T-helper 17 cell (primary cell): ENCODE data around the gene NLGN3. TPM values are rescaled to one million over a fixed set of nuclear protein-coding genes. Genes with fewer than 3 reads are reported as not detected.
A peak's percentile ranks its signal among the peaks of the same experiment; 100 is the strongest.

Experiments
- ATAC-seq: fragments of 150-1000 bp; cut with Tn5 transposase; 2 replicates; pipeline ENCODE4 v1.10.0; 2021; ENCODE audit warnings: mild to moderate bottlenecking, moderate library complexity
- DNase-seq, 3 donors: peaks; one replicate each; pipeline versions ENCODE4 v3.0.0 to v3.0.0-alpha.2; 2020 to 2021
- H3K9me3 ChIP-seq: one replicate; pipeline ENCODE4 v1.7.0; 2013; ENCODE audit warnings: low read length, mild to moderate bottlenecking; ENCODE audit not compliant: control insufficient read depth, poor library complexity, severe bottlenecking
- H3K27ac Mint-ChIP-seq: one replicate; pipeline ENCODE4 v1.8.0; 2022; ENCODE audit warnings: mild to moderate bottlenecking, moderate library complexity, mixed read lengths
- H3K27me3 Mint-ChIP-seq: one replicate; pipeline ENCODE4 v1.8.0; 2022; ENCODE audit warnings: mixed read lengths
- H3K36me3 Mint-ChIP-seq: one replicate; pipeline ENCODE4 v1.8.0; 2022; ENCODE audit warnings: low read depth, mixed read lengths
- H3K4me1 Mint-ChIP-seq: one replicate; pipeline ENCODE4 v1.8.0; 2022; ENCODE audit warnings: mild to moderate bottlenecking, mixed read lengths
- H3K4me3 Mint-ChIP-seq: one replicate; pipeline ENCODE4 v1.8.0; 2022; ENCODE audit warnings: mild to moderate bottlenecking, moderate library complexity, mixed read lengths
- total RNA-seq, 4 donors: library from RNA in 2 of 4; stranded (reverse) in 2 of 4; gene quantifications; one replicate each; pipeline ENCODE4 v1.2.3 and lab custom pipeline; 2022 to 2026

The NLGN3 gene
- total RNA-seq, 2 donors from 2014 or later, result 2.9 to 4.2 TPM

DNA sequence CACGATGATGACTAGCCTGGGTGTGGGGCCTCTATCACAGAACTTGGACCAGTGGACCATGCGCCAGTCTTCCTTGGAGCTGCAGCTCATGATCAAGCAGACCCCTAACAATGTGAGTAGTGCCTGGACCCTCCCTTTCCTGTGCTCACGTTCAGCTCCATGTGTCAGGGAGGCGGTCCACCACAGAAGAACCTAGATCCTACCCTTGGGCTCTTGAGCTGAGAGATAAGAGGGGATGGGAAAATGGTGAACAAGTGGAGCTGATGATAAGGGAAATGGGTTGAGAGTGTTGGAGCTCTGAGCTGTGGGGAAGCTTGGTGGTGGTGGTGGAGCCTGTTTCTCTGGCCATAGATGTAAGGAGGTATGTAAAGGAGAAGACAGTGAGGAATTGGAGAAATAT, 13.1 kb upstream of the NLGN3 start:
- Mint-ChIP-seq H3K27ac (peak overlapping the region; percentile 27), H3K27me3 (no peaks in the 10 kb centered on the region), H3K4me1 (peaks cover 17% of the 10 kb centered on the region), H3K36me3 (peaks cover 15% of the 10 kb centered on the region), H3K4me3 (no peak overlapping the region)
- no peak for ATAC-seq
- no peaks in the 10 kb centered on the region for H3K9me3 ChIP-seq
- DNase-seq, result no peak

DNA sequence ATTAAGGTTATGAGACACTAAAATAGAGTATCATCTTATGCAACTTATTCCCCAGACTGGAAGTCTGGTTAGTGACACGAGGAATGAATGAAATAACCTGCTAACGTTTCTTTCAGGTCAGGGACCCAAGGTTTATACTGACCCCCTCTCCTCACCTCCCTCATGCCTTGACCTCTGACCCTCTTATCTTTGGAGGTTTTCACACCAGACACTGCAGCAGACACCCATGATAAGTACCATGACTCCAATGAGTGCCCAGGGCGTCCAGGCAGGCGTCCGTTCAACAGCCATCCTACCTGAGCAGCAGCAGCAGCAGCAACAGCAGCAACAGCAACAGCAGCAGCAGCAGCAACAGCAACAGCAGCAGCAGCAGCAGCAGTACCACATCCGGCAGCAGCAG, 4.2 kb upstream of the NLGN3 start:
- H3K4me1 Mint-ChIP-seq, result peaks cover 7% of the 10 kb centered on the region
- ATAC-seq, result no peak
- peaks cover 8% of the 10 kb centered on the region for H3K36me3 Mint-ChIP-seq
- no peak for DNase-seq
- no peak overlapping the region for H3K27ac Mint-ChIP-seq
- H3K9me3 ChIP-seq, result no peaks in the 10 kb centered on the region
- H3K27me3 Mint-ChIP-seq, result no peaks in the 10 kb centered on the region
- H3K4me3 Mint-ChIP-seq, result no peak overlapping the region

DNA sequence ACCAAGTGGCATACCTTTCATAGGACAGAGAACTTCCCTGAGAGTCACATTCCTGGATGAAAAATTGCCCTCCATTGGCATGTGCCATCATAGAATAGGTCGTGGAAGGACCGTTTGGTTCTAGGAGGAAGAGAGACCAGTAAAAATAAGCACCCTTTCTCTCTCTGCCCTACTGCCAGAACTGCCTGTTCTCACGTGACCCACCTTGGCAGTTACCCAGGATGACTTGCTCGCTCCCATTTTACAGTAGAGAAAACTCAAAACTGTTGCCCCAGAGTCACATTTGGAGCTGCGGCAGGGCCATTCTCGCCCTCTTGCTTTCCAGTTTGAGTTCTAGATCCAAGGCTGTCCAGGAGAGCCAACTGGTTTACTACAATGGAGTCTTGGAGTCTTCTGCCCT, 1.1 kb upstream of the NLGN3 start:
- no peak for DNase-seq
- Mint-ChIP-seq H3K27me3 (no peaks in the 10 kb centered on the region), H3K36me3 (peaks cover 4% of the 10 kb centered on the region), H3K4me3 (no peak overlapping the region), H3K27ac (no peak overlapping the region), H3K4me1 (peaks cover 13% of the 10 kb centered on the region)
- no peak for ATAC-seq
- no peaks in the 10 kb centered on the region for H3K9me3 ChIP-seq

DNA sequence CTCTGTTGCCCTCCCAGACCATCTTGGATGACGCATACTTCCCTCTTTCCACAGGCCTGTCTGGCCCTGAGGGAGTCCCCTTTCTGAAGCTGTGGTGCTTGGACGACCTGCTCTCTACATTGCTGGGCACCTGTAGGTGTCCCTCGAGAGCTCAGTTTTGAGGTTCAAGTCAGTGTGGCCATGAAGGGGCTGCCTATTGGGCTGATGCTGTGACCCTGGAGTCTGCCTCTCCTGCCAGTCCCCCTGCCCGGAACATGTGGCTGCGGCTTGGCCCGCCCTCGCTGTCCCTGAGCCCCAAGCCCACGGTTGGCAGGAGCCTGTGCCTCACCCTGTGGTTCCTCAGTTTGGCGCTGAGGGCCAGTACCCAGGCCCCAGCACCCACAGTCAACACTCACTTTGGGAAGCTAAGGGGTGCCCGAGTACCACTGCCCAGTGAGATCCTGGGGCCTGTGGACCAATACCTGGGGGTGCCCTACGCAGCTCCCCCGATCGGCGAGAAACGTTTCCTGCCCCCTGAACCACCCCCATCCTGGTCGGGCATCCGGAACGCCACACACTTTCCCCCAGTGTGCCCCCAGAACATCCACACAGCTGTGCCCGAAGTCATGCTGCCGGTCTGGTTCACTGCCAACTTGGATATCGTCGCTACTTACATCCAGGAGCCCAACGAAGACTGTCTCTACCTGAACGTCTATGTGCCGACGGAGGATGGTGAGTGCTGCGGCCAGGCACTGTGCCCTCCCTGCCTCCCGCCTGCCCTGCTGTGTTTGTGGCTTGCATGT, 3.0 kb downstream of the NLGN3 start:
- H3K27ac Mint-ChIP-seq, result peak overlapping the region; percentile 21

DNA sequence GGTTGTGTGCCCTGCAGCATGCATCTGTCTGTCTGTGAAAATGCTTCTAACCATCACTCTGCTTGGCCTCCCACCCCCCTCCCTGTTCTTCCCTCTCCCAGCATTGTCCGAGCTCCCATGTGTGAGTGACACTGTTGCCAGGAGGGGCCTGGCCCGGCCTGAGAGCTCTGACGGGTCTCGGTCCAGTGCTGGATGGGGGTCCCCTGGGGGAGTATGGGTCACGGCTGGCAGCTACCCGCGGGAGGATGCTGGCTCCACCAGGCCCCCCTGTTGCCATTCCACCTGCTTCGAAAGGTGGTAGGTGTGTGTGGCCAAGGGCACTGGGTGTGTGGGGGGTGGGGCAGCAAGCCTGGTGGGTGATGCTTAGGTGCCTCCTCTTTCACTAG, 3.6 kb downstream of the NLGN3 start:
- DNase-seq (no peak), ATAC-seq (no peak)
- H3K27ac Mint-ChIP-seq, result no peak overlapping the region
- H3K27me3 Mint-ChIP-seq, result no peaks in the 10 kb centered on the region
- no peak overlapping the region for H3K4me3 Mint-ChIP-seq
- H3K36me3 Mint-ChIP-seq, result no peaks in the 10 kb centered on the region
- peaks cover 17% of the 10 kb centered on the region for H3K4me1 Mint-ChIP-seq
- no peaks in the 10 kb centered on the region for H3K9me3 ChIP-seq

More for the DNA sequence above, 3.0 kb downstream of the NLGN3 start:
- Mint-ChIP-seq H3K27me3 (no peaks in the 10 kb centered on the region), H3K4me3 (no peak overlapping the region), H3K4me1 (peaks cover 15% of the 10 kb centered on the region), H3K36me3 (no peaks in the 10 kb centered on the region)
- ATAC-seq (no peak), DNase-seq (no peak)
- H3K9me3 ChIP-seq, result no peaks in the 10 kb centered on the region

DNA sequence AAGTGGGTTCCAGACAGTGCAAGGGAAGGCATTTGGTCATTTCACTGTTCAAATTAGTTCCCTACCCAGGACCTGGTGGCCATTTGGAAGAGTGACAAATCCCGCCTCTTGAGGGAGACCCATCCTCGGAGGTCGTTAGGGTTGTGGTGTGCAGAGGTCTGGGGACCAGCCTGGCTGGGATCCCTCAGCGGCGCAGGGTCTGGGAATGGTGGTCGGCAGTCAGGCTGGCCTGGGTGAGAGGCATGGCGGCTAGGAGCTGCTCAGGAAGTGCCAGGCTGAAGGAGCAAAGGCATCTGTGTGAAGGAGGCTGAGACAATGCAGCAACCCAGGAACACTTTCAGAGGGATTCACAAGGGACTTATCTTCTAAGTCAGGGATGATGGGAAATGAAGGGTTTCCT, 6.7 kb downstream of the NLGN3 start:
- ATAC-seq (no peak), DNase-seq (no peak)
- H3K9me3 ChIP-seq, result no peaks in the 10 kb centered on the region
- Mint-ChIP-seq H3K36me3 (peaks cover 3% of the 10 kb centered on the region), H3K27ac (peak overlapping the region; percentile 62), H3K4me1 (peaks cover 15% of the 10 kb centered on the region), H3K27me3 (no peaks in the 10 kb centered on the region), H3K4me3 (no peak overlapping the region)

DNA sequence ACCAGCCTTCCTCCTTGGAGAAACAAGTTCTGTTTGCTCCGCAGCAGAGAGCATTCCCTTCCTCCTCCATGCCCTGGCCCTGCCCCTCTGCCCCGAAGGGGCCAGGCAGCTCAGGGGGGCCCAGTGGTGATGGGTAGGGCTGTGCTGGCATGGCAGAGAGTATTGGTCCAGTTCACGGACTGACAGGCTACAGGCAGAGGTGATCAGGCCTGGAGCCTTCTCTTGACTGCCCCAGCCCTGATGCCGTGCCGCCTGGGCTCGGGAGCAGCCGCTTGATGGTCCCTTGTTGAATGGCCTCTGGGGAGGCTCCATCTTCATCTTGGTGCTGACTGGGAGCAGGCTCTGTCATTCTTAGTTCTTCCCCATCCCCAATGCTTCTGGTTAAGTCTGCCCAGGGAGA, 9.6 kb downstream of the NLGN3 start:
- Mint-ChIP-seq H3K27ac (no peak overlapping the region), H3K27me3 (no peaks in the 10 kb centered on the region), H3K4me1 (peaks cover 18% of the 10 kb centered on the region), H3K4me3 (no peak overlapping the region), H3K36me3 (peaks cover 4% of the 10 kb centered on the region)
- DNase-seq (no peak), ATAC-seq (no peak)
- H3K9me3 ChIP-seq, result no peaks in the 10 kb centered on the region

DNA sequence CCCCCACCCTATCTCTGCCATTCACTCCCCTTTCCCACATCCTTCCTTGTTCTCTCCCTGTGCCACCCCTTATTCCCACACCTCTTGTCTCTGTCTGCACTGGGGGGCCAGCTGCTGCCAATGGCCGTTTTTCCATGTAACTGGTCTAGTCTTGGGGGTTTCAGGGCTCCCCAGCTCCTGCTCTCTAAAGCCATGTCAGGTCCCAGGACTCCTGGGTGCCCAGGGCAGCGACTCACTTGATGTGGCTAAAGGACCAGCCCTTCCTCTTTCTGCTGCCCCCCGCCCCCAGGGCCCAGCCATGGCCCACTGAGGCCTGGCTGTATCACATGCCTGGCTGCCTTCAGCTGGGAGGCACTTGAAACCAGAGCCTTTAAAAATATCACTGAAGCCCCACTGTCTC, 10.0 kb downstream of the NLGN3 start:
- DNase-seq (no peak), ATAC-seq (no peak)
- Mint-ChIP-seq H3K27ac (no peak overlapping the region), H3K36me3 (peaks cover 4% of the 10 kb centered on the region), H3K27me3 (no peaks in the 10 kb centered on the region), H3K4me3 (no peak overlapping the region), H3K4me1 (peaks cover 18% of the 10 kb centered on the region)
- no peaks in the 10 kb centered on the region for H3K9me3 ChIP-seq

DNA sequence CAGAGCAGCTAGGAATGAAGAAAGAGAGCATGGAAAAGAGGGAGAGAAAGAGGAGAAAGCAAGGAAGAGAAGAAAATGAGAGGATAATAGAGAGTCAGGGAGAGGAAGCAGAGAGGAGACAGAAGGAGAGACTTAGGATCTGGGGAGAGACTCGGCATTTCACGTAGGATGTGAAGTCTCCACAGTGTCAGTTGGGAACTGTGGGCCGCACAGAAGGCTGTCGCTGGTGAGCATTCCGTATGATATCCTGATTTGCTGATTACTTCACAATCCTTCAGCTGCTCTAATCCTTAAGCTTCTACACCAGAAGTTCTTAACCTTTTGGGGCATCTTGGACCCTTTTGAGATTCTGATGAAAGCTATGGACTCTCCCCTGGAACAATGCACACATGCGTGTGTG, 14.0 kb downstream of the NLGN3 start:
- H3K27me3 Mint-ChIP-seq, result no peaks in the 10 kb centered on the region
- ATAC-seq (no peak), DNase-seq (no peak)
- peaks cover 4% of the 10 kb centered on the region for H3K36me3 Mint-ChIP-seq
- peaks cover 14% of the 10 kb centered on the region for H3K4me1 Mint-ChIP-seq
- no peak overlapping the region for H3K27ac Mint-ChIP-seq
- H3K9me3 ChIP-seq, result no peaks in the 10 kb centered on the region
- H3K4me3 Mint-ChIP-seq, result no peak overlapping the region

DNA sequence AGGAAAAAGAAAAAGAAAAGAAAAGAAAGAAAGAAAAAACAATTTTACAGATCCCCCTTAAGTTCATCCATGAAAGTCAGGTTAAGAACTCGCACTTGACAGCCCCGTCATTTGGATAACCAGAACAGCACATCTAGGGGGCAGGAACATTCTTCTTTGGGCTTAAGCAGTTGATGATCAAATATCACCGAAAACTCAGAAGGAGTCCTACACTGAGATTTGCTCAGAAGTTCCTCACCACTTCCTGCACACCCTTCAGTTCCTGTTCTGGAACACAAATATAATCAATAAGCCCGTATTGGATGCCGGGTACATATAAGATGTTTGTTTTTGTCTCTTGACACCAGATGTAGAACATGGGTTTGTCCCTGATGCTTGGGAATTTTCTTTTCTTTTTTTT, 14.7 kb downstream of the NLGN3 start:
- no peaks in the 10 kb centered on the region for H3K9me3 ChIP-seq
- ATAC-seq, result peak; percentile 60
- no peak overlapping the region for H3K4me3 Mint-ChIP-seq
- peaks cover 4% of the 10 kb centered on the region for H3K36me3 Mint-ChIP-seq
- H3K4me1 Mint-ChIP-seq, result peaks cover 14% of the 10 kb centered on the region
- H3K27ac Mint-ChIP-seq, result peak overlapping the region; percentile 24
- DNase-seq, result no peak
- H3K27me3 Mint-ChIP-seq, result no peaks in the 10 kb centered on the region

DNA sequence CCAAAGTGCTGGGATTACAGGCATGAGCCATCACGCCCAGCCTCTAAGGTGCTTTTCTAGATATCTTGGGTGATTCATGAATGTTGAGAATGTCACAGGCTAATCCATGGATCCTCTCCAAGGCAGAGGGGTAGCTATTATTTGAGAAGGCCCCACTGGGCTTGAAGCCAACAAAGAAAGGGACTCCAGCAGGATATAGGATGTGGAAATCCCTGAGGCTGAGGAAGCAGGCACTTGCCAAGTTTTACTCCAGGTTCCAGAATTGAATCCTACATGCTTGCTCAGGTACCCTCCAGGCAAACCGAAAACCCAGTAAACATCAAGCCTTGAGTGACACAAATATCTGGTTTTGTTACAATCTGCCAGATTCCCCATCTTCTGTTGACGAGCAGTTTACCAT, 15.8 kb downstream of the NLGN3 start:
- Mint-ChIP-seq H3K4me1 (peaks cover 14% of the 10 kb centered on the region), H3K4me3 (no peak overlapping the region), H3K36me3 (peaks cover 4% of the 10 kb centered on the region), H3K27ac (no peak overlapping the region), H3K27me3 (no peaks in the 10 kb centered on the region)
- DNase-seq, result no peak
- ATAC-seq, result no peak
- H3K9me3 ChIP-seq, result no peaks in the 10 kb centered on the region

DNA sequence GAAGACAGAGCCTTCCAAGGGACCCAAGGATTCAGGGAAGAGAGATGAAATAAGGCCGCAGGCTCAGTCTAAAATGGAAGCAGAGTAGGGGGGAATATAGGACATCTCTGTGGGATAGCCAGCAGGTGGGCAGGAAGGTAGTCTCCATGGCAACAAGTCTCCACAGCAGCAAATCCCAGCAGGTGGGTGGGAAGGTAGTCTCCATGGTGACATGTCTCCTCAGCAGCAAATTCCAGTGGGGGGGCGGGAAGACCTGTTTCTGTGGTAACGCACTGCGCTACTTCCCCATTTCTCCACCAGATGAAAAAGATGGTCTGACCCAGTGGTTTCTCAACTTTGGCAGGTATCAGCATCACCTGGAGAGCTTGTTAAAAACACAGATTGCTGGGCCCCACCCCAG, 18.3 kb downstream of the NLGN3 start:
- ATAC-seq (no peak), DNase-seq (no peak)
- no peaks in the 10 kb centered on the region for H3K27me3 Mint-ChIP-seq
- no peak overlapping the region for H3K27ac Mint-ChIP-seq
- H3K9me3 ChIP-seq, result no peaks in the 10 kb centered on the region
- peaks cover 3% of the 10 kb centered on the region for H3K4me1 Mint-ChIP-seq
- H3K4me3 Mint-ChIP-seq, result no peak overlapping the region
- H3K36me3 Mint-ChIP-seq, result no peaks in the 10 kb centered on the region

DNA sequence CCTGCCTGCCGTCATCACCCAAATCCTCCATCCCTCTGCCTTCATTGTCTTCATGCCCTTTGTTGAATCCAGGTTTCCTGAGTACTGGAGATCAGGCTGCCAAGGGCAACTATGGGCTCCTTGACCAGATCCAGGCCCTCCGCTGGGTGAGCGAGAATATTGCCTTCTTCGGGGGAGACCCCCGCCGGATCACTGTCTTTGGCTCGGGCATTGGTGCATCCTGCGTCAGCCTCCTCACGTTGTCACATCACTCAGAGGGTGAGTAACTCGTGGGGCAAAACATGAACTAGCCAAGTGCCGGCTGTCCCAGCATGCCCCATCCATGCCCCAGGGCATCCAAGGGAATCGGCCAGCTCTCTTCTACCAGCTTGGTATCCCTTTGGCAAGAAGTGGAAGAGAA, 19.4 kb downstream of the NLGN3 start:
- Mint-ChIP-seq H3K36me3 (no peaks in the 10 kb centered on the region), H3K4me3 (no peak overlapping the region)
- ATAC-seq, result no peak

DNA sequence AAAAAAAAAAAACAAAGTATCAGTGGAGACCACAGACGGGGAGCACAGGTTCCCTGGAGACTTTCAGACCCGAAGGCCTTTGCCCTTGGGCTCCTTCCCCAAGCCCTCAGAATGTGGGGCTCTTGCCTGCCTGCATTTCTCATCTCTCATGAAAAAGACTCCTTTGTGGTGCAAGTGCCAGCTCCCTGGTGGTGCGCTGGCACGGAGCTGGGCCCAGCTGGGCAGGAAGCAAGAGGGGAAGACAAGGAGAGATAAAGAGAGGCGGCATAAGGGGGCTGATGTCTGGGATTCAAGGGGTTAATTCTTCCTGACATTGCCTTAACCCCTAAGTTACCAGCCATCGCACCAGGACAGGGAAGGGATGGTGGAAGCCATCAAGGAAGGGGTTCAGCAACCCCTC, 21.8 kb downstream of the NLGN3 start:
- peaks cover 3% of the 10 kb centered on the region for H3K4me1 Mint-ChIP-seq
- DNase-seq (no peak), ATAC-seq (no peak)
- no peak overlapping the region for H3K4me3 Mint-ChIP-seq
- H3K27me3 Mint-ChIP-seq, result no peaks in the 10 kb centered on the region
- H3K36me3 Mint-ChIP-seq, result no peaks in the 10 kb centered on the region
- H3K9me3 ChIP-seq, result no peaks in the 10 kb centered on the region
- H3K27ac Mint-ChIP-seq, result no peak overlapping the region

More for the DNA sequence above, 19.4 kb downstream of the NLGN3 start:
- Mint-ChIP-seq H3K27me3 (no peaks in the 10 kb centered on the region), H3K27ac (no peak overlapping the region), H3K4me1 (no peaks in the 10 kb centered on the region)
- H3K9me3 ChIP-seq, result no peaks in the 10 kb centered on the region
- no peak for DNase-seq
